CD4-positive, alpha-beta T cell treated with Interleukin-10 for 1 hour (primary cell): ENCODE results near the gene ATF2.

ENCODE experiments used
- DNase-seq: peaks from one replicate; pipeline ENCODE4 v3.0.0-alpha.2; 2020

Gene ATF2, protein sequence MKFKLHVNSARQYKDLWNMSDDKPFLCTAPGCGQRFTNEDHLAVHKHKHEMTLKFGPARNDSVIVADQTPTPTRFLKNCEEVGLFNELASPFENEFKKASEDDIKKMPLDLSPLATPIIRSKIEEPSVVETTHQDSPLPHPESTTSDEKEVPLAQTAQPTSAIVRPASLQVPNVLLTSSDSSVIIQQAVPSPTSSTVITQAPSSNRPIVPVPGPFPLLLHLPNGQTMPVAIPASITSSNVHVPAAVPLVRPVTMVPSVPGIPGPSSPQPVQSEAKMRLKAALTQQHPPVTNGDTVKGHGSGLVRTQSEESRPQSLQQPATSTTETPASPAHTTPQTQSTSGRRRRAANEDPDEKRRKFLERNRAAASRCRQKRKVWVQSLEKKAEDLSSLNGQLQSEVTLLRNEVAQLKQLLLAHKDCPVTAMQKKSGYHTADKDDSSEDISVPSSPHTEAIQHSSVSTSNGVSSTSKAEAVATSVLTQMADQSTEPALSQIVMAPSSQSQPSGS

DNA sequence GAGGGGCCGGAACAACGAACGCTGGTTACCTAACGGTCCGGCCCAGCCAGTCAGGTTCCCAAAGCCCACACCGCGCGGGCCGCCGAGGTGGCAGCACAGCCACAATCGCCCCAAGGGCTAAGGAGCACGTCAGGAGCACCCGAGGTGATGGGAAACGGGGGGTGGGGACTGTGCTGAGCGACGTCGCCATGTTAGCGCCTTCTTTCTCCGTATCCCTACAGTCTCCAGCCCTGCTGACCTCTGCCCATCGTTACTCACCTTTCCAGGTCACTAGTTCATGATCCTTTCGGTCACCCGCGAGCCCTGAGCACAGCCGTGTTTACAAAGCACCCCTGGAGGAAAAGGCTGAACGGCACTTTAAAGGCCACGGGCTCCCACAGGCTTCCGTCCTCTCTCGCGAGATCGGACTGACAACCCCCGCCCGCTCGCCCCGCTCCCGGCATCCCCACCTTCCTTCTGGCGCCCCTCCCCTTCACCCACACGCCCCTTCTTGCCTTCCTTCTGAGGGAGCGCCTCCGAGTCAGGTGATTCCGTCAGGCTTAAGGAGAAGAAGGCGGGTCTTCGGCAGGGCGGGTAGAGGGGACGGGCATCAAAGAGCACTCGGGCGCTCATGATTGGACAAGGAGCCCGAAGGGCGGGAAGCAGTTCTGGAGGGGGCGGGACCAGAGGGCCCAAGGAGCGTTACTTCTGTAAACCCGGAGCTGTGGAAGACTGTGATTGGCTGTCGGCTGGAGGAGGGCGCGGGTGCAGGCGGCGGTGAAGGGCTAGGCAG is at the start of gene ATF2:
ATF2 (minus strand) TSS at position 412 of the 772 bp plus-strand sequence. CDS start 31,760 bp downstream, outside the sequence.
- DNase-seq: peak; percentile 99

DNA sequence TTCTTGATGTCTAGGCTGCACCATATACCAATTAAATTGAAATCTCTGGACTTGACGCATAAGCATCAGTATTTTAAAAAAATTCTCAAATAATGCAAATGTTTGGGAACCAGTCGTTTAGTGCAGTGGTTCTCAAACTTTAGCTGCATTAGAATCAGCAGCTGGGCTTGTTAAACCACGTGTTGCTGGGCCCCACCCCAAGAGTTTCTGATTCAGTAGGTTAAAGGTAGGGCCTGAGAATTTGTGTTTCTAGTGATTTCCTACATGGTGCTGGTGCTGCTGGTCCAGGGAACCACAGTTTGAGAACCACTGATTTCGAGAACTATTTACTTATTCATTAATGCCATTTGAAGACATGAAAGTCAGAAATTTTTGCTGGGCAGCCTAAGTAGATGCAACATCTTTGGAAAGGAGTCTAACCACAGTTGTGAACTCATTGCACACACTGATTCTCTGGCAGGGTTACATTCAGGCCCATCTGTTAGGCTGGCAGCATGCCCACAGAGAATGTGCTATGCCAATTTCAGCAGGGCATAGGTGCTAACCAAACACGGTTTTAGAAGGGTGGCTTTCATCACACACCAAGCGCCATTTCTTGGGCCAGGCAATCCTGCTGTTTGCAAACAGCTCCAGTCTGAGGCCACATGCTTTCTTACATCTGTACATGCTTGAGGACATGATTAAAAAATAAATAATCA is 39.9 kb upstream of the ATF2 start:
- peak; percentile 17 for DNase-seq

DNA sequence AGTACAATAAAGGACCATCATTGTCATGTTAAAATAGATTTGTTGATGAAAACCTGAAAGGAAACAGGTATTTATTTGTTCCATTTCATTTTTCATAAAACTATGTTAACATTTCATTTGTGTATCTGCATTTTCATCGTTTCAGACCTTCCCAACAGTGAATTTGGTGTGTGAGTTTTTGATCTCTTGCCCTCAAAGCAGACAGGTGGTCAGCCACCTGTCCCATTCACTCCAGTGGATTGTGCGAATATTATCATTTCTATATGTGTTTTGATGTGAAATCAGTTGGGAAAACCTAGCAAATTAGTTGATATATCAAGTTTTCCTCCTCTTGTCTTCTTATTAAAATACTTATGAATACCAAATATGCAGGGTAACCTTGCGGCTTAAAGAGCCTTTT is 38.9 kb upstream of the ATF2 start:
- DNase-seq: no peak

DNA sequence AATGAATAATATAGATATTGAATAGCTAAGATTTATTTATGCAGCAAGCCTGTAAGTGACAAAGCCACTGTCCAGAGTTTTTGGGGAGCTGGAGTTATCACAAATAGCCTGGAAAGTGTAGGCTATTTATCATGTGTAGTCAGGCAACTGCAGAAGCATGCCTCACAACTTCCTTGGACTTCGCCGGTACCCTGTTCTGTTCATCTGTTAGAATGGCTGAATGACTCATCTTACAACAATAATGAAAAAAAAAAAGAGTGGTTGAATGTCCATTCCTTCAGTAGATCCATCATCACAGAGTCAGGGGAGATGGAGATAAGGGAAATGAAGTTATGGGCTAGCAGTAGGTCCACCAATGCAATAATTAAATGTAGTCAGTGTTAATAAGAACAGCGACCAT is 37.5 kb upstream of the ATF2 start:
- DNase-seq: no peak

DNA sequence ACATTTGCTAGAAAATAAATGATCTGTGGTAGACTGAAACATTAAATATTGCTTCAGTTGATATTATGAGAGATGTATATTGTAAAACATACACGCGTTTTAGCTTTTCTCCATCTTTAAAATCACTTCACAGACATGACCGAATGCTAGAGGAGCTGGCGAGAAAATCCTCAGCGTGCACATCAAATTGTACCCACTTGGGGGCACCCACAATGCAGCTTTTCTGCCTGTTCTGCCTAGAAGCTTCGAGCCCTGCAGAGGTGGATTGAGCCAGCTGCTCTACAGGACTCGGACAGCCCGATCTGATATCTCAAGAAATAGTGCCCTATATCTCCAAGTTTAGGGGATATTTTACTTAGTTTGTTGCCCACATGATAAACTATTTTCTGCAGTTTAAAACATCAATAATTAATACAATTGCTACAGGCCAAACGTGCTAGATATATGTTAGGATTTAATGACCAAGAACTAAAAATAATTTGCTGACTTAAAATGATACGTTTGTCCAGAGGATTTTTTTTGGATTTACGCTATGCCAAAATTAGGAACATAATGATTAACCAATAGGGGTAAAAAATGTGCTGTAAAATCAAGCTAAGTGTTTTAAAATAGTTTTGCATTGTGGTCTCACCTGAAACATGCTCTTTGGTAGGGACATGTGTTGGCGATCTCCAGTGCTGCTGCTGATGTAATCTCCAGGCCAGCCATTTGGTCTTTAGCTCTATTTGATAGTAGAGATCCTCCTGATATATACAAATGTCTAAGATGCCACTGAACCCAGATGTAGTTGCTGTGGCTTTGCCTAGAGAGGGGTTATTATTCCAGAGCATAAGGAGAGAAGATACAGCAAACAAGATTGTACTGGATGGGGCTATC is 35.9 kb upstream of the ATF2 start:
- peak; percentile 54 for DNase-seq

DNA sequence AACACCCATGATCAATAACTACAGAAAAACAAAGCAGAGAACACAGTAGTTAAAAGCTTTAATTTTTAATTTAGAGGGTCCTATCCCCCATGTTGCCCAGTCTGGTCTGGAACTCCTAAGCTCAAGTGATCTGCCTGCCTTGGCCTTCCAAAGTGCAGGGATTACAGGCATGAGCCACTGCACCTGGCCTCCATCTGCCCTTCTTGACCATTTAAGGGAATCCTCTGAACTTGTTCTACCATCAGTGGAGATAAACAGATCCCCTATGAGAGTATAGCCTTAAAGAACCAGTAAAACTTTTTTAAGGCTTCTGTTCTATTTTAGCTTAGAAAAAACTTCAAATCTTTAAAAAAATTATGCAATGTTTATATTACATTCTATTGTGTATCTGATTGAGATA is 27.0 kb upstream of the ATF2 start:
- DNase-seq: no peak

DNA sequence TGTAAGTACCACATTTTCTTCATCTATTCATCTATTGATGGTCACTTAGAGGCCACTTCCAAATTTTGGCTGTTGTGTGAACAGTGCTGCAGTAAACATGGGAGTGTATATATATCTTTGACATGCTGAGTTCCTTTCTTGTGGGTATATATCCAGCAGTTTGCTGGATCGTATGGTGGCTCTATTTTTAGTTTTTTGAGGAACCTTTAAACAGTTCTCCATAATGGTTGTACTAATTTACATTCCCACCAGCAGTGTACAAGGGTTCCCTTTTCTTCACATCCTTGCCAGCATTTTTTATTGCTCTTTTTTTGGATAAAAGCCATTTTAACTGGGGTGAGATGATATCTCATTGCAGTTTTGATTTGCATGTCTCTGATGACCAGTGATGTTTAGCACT is 20.8 kb upstream of the ATF2 start:
- DNase-seq: no peak

DNA sequence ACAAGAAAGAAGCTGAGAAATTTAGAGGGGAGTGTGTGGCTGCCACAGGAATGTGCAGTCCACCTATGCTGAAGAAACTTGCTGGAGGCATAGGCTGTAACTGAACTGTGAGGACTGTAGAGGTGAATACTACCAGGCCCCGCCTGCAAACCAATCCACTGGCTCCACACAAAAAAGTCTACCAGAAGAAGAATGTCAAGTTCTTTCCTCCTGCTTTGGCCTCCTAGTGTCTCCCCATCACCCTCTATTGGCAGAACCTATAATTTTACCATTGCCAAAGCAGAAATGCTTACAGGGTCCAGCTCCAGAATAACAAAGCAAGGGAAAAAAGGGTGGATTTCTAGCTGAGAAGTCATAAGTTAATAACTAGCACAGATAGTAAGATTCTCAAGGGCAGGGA is 19.4 kb upstream of the ATF2 start:
- DNase-seq: peak; percentile 37

DNA sequence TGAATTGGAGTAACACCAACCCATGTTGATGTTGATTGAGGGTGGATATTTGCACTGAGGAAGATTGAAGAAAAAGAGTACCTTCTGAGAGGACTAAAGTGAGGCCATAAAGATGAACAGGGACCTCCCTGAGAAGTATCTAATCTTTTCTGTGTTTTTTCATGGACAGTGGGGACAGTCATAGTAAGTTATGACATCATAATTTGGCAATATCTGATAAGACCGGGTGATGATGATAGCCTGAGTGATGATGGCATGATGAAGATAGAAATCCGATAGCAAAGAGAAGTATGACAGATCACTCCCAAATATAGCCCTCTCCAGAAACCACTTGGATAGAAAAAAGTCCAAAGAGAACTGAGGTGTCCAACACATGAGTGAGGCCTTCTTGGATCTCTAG is 15.7 kb upstream of the ATF2 start:
- DNase-seq: no peak

DNA sequence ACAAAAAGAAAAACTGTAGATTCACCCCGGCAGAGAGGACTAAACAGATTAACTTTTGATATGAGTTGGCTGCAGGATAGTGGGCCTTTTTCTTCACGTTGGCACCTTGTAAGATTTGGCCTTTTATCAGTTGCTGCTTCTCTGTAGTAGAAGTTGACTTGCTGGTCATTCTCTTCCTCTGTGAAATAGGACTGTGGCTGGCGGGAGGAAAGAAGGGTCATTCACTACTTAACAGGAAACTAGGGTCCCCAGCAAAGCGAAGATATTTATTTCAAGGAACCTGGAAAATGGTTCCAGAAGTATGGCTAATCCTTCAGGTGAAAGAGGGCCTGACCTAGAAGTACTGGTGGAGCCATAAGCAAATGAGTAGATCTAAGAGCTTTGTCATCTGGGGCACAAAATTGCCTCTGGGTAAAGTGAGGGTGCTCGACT is 13.9 kb upstream of the ATF2 start:
- no peak for DNase-seq

DNA sequence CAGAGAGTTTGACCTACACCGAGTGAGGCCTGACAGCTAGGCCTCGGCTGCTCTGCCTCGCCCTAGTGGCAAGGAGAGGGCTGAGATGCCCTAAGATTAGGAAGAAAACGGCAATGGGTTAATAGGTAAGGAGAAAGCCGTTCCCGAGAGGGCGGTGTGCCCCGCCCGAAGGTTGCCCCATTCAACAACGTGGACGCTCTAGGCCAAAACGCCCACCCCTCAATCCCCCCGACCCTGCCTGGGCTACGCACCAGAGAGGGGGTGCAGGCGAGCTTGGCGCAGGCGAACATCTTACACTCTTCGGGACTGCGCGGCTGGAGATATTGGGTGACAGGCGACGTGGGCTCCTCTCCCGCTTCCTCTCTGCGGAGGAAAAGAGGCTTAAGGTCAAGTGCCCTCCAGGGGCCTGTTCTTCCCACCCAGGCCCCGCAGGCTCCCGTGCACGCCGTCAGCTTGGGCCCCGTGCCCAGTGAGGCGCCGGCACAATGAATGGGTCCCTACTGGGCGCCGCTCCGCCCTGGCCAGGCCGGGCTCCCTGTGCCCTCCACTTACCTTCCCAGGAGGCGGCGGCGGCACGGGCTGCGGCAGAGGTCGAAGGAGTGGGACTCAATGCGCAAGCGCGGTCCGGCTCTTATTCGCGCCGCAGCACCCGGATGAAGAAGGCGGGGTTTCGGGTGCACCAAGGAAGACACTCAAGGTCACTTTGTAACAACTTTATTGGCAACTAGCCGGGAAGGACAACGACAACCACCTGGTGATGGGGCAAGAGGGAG is 13.3 kb upstream of the ATF2 start, which contains the start of gene ATP5MC3:
ATP5MC3 (minus strand) TSS at position 607 of the 773 bp plus-strand sequence; CDS start at position 290, 317 bp downstream.
- peak; percentile 95 for DNase-seq

DNA sequence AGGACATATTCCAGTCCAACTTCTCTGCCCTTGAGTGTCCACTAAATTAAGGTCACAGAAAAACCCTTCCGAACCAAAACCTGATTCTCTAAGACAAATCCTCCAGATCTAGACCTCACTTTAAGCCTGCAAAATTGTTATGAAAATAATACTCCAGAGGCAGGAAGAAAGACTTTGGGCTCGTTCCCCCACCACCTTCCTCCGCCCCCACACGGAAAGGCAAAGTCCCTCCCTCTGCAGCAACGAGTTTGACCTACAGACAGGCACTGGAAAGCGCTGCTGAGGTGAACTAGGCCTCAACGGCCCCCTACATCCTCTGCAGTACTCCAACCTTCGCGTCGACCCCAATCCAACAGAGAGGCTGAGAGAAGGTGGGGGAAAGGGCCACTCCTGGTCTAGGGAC is 12.7 kb upstream of the ATF2 start:
- DNase-seq: peak; percentile 49

DNA sequence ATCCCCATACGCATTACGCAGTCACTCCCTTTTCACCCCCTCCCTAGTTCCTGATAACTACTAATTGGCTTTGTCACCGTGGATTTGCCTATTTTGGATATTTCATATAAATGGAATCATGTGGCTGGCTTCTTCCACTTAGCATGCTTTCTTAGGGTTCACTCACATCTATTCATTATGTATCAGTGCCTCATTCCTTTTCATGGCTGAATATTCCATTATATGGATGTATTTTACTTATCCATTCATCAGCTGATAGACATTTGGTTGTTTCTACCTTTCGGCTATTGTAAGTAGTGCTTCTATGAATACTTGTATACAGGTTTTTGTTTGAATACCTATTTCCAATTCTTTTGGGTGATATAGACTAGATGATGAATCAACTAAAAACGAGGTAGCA is 8.6 kb upstream of the ATF2 start:
- DNase-seq: no peak

DNA sequence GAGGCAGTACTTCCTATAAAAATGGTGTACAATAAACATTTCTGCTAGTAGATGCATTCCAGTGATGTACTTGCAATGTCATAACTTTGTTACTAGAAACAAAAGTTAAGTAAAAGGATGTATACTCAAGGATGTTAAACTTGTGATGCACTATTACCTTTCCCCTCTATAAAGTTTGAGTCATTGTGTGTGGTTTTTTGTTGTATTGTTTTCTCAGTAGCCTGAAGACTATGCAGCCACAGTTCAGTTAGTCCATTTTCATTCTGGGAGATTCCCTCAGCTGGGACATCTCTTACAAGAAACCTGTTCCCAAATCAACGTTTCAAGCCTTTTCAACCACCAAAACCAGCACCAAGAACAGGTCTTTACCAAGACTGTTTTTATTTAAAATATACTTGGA is 7.9 kb upstream of the ATF2 start:
- no peak for DNase-seq

DNA sequence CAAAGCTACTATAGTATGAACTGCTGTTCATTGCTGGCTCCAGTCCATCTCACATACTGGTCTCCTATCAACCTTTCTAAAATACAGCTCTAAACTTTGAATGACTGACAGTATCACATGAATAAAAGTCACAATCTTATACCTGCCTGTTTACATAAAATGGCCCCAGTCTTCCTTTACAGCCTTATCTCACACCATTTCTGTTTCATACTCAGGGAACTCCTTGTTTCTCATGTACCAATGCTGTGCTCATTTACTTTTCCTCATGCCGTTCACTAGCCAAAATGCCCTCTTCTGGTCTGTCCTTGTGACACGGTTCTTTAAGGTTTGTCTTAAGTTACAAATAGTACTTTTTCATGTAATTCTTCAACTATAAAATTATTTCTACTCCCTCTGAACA is 7.3 kb upstream of the ATF2 start:
- no peak for DNase-seq

DNA sequence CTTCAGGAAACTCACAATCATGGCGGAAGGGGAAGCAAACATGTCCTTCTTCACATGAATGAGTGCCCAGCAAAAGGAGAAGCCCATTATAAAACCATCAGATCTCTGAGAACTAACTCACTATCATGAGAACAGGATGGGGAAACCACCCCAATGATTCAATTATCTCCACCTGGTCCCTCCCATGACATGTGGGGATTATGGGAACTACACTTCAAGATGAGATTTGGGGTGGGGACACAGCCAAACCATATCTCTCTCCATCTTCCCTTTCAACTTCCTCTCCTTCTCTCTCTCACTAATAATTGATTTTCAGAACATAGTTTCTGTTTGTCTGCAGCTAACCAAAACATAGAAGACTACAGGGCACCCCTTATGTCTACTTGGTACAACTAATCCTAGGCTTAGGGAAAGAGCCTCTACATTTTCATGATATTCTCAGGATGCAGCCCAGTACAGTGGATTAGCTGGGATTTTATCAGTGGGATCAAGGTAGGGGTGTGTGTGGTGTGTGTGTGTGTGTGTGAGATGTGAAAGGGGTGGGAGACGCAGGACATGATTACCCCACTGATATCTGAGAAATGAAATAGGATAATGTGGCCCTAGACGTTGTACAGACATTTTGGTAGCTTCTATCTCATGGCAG is 2.8 kb upstream of the ATF2 start:
- no peak for DNase-seq

DNA sequence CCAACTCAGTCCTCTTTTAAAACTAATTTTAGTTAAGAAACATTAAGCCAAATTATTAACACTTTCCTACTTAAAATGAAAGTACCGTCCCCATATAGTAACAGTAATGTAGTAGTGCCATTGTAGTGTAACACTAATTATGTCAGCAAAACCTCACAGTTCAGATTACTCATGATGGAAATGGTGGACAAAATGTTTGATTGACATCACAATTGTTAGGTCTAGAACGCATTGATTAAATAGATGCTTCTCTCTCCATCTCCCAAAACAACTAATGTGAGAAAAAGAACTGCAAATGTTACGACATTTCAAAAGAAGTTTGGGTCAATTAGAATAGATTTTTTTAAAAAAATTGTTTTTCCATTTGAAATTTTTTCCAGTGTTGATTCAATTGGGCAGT is 1.2 kb upstream of the ATF2 start:
- no peak for DNase-seq

DNA sequence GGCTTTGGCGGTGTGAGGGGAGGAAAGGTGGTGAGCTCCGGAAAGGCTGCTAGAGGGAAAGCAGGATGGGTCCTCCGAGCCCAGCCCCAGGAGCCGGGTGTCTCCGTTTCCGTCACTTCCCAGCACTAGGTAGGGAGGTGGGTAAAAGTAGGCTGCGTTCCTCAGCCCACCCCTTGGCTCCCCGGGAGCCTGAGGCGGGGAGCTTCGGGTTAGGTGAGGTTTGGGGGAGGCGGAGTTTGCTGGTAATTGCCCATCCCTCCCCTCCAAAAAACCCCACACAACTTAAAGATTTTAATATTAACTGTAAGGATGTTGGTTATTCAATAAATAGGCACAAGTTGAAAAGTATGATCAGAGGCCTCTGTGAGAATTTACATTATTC is 552 bp upstream of the ATF2 start:
- DNase-seq: no peak

DNA sequence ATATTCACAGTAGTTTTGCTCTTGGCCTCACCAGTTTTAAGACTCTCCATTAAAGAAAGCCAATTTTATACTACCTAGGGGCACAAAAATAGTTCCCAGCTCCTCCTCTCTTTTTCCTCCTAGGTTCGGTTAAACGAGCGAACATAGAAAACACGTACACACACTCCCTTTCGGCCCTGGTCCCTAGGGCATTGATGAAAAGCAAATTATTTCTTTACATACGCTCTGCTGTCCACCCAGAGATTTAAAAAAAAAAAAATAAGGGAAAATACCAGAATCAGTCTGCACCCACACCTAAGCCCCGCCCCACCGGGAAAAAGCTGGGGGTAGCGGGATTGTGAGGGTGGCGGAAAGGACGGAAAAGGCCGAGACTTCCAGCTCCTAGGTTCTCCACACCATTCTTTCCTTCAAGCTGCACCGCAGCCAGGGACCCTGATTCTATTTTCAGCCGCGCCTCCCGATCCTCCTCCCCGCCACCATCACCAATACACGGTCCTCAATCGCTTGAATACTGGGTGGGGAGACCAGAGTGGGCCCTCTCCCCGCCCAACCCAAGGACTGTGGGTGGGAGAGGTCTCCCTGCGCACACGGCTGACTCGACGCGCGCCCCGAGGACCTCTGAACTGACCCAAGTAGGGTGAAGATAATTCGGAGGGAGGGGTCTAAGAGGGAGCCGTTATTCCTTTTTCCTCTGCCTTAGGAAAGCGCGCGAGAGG is 769 bp downstream of the ATF2 start:
- DNase-seq: no peak

DNA sequence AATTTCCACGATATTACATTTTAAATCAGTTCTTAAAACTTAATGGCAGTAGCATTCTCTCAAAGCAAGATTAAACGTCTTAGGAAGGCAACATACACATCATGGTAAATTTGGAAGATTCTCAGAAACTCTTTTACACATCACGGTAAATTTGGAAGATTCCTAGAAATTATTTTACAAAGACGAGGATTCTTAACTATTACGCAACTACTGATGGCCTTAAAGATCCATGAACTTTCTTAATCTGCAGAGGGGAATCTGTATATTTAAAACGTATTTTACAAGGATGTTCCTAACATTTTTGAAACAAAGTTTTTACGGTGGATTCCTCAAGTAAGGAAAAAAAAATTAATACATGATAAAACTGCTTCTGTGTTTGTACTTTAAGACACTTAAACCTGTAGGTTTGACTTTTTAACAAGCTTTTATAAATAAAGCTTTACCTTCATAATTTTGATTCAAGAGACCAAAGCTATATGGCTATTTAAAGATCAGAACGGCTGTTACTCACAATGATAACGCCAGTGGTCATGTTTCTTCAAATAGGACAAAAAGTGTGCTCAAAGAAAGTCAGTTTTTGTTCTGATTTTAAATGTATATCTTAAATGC is 1.7 kb downstream of the ATF2 start:
- DNase-seq: no peak
